Right lobe of liver (tissue), 4 donors: ENCODE data around the gene CELSR1.
A peak's percentile ranks its signal among the peaks of the same experiment; 100 is the strongest.

Experiments used
- CTCF ChIP-seq, 4 donors: fragments of 200-600 bp in 3 of 4; fragments of 450-650 bp in 1 of 4; IDR thresholded peaks; one replicate each; pipeline versions ENCODE4 v1.5.1 to v1.8.0; 2016 to 2022; ENCODE audit warnings: antibody characterized with exemption in 4 of 4, mild to moderate bottlenecking in 2 of 4
- POLR2A ChIP-seq: fragments of 450-650 bp; IDR thresholded peaks from one replicate; pipeline ENCODE4 v1.6.1; 2017; ENCODE audit warnings: antibody characterized with exemption, mild to moderate bottlenecking
- donor health status: DM: no; HTN: no; CAD: no.
- donor health status: DM: no; HTN: no; CAD: no.
- donor health status: DM: no; HTN: yes; CAD: no.

GRCh38 chr22:46574993-46575910 is 37.8 kb upstream of the CELSR1 start:
- TF ChIP-seq CTCF (IDR thresholded peaks at IDR 0.05) (peak in 1 of 4 donors; percentile 14), POLR2A (peak; percentile 84)
